ENCODE measurements around the gene ZNF784. TPM values are rescaled to one million over a fixed set of nuclear protein-coding genes. Genes with fewer than 3 reads are reported as not detected.

The ZNF784 gene
- total and polyA plus RNA-seq, 5 donors = 11.5 to 16.3 (median 13.0) TPM

DNA sequence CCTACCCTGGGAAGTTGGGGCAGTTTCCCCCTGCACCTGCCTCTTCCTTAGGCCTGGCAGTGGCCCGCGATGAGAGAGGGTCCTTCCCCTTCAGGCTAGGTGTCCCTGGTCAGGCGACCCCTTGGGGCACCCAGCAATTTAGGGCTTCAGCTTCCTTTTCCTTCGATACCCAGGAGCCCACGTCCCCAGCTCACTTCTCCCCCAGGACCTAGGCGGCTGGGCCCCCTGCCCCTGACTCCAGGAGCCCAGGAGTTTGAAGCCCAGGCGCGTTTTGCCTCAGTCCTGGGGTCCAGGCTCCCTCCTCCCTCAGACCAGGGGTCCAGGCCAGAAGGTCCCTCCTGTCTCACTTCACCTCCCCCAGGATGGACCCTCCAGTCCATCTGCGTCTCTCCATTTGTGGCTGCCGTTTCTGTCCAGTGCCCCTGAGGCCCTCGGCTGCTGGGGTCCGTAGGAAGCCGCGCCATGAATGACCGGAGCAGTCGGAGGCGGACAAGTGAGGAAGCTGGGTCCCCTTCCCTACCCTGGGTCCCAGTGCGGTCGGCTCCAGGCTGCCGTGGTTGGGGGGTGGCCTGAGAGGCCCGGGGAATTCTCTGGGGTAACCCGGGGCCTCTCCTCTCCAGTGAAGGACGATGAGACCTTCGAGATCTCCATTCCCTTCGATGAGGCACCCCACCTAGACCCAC is 24.4 kb upstream of the ZNF784 start:
- DNase-seq (no peak), ATAC-seq (no peak)
- H3K9me3 ChIP-seq (ENCODE audit: control insufficient read depth, low read length) = no peaks in the 10 kb centered on the region
- H3K4me3 ChIP-seq (ENCODE audit: low read length) = peak overlapping the region; percentile 65
- no peaks in the 10 kb centered on the region for H3K27me3 ChIP-seq (ENCODE audit: control insufficient read depth, insufficient read depth)
- 18% methylated on average over 25 of the region's 25 CpGs for WGBS
- peak overlapping the region; percentile 39 for H3K27ac ChIP-seq (ENCODE audit: low read length)
- intact Hi-C loops (cut with DNase I) = no loop called here
- no peaks in the 10 kb centered on the region for H3K4me1 ChIP-seq (ENCODE audit: control insufficient read depth, insufficient read depth, low read length)

DNA sequence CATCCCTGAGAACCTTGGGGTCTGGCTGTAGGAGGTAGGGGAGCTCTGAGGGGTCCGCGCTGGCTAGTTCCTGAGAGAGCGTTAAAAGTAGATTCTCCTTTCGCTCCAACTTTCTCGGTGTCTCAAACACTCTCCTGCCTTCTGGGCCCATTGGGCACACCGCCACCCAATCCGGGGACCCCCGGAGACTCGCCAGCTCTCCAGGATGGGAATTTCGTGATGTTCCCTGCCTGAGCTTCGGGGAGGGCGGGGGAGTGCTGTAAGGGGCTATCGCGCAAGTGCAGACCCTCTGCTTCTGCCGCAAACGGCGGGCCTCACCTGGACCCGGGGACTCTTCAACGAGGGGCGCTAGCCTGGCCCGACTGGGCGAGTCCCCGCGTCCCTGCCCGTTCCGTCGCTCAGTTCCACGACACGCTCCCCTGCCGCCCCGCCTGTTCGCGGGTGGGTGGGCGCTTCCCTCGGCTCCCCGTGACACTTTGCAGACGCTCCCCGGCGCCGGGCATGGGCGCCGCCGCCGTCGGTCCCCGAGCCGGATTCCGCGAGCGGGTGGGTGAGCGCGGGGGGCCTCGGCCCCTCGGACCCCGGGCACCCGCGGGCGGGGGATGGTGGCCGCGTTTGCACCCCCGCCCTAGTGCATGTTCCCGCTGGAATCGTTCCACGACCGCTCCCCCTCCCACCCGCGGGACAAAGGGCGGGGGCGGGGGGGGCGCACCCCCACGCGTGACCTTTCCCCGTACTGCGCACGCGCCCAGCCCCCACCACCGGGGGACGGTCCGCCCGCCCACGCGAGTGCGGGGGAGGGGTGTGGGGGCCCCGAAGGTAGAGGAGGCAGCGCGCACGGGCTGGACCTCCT is 23.6 kb upstream of the ZNF784 start, which contains the start of gene CCDC106:
TSS of gene CCDC106 (plus strand) at position 481 of the 853 bp plus-strand sequence. CDS start 835 bp downstream, outside the sequence.
- peak; percentile 49 to 52 for ATAC-seq

DNA sequence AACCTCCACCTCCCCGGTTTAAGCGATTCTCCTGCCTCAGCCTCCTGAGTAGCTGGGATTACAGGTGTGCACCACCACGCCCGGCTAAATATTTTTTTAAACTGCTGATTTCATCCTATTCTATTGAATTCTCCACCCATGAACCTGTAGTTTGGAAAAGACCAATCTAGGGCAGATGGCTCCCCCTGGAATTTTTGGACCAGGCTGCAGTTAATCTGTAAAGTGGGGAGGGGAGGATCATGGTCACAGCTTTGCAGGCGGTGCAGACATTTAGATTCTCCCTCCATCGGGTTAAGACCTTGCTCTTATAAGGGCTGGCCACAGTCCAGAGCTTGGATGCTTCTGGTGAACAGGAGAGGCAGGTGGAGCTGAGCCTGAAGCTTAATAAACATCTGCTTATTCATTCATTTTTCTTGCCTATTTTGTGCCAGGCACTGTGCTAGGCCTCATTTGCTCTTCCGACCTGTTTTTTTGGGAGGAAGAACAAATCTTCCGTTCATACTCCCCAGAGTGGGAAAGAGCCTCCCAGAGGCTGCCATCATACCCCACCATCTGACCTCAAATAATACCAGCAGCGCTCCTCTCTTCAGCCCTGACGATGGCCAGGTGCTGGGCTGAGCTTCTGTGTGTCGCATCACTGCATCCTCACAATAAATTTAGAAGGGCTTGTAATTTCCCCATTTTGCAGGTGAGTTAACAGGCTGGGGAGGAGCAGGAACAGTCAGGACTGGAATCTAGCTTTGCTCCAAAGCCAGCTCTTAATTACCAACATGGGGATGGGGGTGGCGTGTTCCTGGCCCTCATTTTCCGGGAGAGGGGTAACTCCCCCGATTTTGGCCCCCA is 22.7 kb upstream of the ZNF784 start:
- peak overlapping the region; percentile 65 for H3K4me3 ChIP-seq (ENCODE audit: low read length)
- intact Hi-C loops (cut with DNase I) = no loop called here
- peak overlapping the region; percentile 39 for H3K27ac ChIP-seq (ENCODE audit: low read length)

More for the DNA sequence above, 23.6 kb upstream of the ZNF784 start, which contains the start of gene CCDC106:
- no peaks in the 10 kb centered on the region for H3K9me3 ChIP-seq (ENCODE audit: control insufficient read depth, low read length)
- no peaks in the 10 kb centered on the region for H3K4me1 ChIP-seq (ENCODE audit: control insufficient read depth, insufficient read depth, low read length)
- DNase-seq = peak; percentile 80 to 91 (median 90)
- H3K4me3 ChIP-seq (ENCODE audit: low read length) = peak within 1 kb of the TSS; percentile 65
- intact Hi-C loops (cut with DNase I) = no loop called here
- WGBS = under 1% methylated on average over 87 of the region's 87 CpGs
- no peaks in the 10 kb centered on the region for H3K27me3 ChIP-seq (ENCODE audit: control insufficient read depth, insufficient read depth)
- H3K27ac ChIP-seq (ENCODE audit: low read length) = peak within 1 kb of the TSS; percentile 39

DNA sequence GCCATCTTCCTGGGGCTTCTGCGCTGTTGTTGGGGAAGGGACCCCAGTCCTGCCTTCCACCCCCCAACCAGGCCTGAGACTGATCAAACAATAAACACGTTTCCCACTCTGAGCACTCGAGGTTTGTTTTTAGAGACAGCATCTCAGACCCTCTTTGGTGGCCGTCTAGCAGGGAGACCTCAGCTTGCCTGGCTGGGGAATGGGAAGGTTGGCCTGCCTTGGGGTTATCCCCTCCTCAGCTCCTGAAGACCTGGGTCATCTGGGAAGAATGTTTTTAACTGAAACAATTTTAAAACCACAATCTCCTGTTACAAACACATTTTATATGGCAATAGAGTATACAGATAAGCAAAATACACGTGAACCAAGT is 21.1 kb upstream of the ZNF784 start:
- DNase-seq (peak in 1 of 3 donors; percentile 7), ATAC-seq (no peak)
- no peaks in the 10 kb centered on the region for H3K9me3 ChIP-seq (ENCODE audit: control insufficient read depth, low read length)
- no peak overlapping the region for H3K27ac ChIP-seq (ENCODE audit: low read length)
- intact Hi-C loops (cut with DNase I) = no loop called here
- WGBS = 71% methylated on average over 5 of the region's 5 CpGs
- no peak overlapping the region for H3K4me3 ChIP-seq (ENCODE audit: low read length)
- H3K4me1 ChIP-seq (ENCODE audit: control insufficient read depth, insufficient read depth, low read length) = no peaks in the 10 kb centered on the region
- H3K27me3 ChIP-seq (ENCODE audit: control insufficient read depth, insufficient read depth) = no peaks in the 10 kb centered on the region

More for the DNA sequence above, 22.7 kb upstream of the ZNF784 start:
- H3K27me3 ChIP-seq (ENCODE audit: control insufficient read depth, insufficient read depth) = no peaks in the 10 kb centered on the region
- no peaks in the 10 kb centered on the region for H3K9me3 ChIP-seq (ENCODE audit: control insufficient read depth, low read length)
- DNase-seq (no peak), ATAC-seq (no peak)
- 41% methylated on average over 14 of the region's 14 CpGs for WGBS
- no peaks in the 10 kb centered on the region for H3K4me1 ChIP-seq (ENCODE audit: control insufficient read depth, insufficient read depth, low read length)

DNA sequence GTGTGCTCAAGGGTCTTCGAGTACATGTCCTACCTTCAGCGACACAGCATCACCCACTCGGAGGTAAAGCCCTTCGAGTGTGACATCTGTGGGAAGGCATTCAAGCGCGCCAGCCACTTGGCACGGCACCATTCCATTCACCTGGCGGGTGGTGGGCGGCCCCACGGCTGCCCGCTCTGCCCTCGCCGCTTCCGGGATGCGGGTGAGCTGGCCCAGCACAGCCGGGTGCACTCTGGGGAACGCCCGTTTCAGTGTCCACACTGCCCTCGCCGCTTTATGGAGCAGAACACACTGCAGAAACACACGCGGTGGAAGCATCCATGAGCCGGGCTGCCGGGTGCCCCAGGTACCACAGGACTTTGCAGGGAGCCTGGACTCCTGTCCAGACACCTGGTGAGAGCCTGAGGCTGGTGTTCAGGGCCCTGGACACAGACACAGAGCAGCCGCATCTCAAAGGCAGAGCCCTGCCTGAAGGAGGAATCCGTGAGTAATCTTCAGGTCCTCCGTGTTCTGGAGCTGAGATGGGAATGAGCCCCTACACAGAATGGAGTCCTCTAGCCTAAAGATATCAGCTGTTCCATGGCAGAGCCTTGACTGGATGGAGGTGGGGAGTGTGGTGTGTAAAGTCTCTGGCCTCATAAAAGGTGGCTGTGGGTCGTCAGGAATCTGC is 20.6 kb upstream of the ZNF784 start:
- H3K4me1 ChIP-seq (ENCODE audit: control insufficient read depth, insufficient read depth, low read length) = peaks cover 3% of the 10 kb centered on the region
- no peak for ATAC-seq
- WGBS = 89% methylated on average over 28 of the region's 28 CpGs
- H3K27me3 ChIP-seq (ENCODE audit: control insufficient read depth, insufficient read depth) = no peaks in the 10 kb centered on the region
- H3K4me3 ChIP-seq (ENCODE audit: low read length) = no peak overlapping the region
- DNase-seq = no peak
- intact Hi-C loops (cut with DNase I) = no loop called here
- H3K27ac ChIP-seq (ENCODE audit: low read length) = no peak overlapping the region
- H3K9me3 ChIP-seq (ENCODE audit: control insufficient read depth, low read length) = no peaks in the 10 kb centered on the region

DNA sequence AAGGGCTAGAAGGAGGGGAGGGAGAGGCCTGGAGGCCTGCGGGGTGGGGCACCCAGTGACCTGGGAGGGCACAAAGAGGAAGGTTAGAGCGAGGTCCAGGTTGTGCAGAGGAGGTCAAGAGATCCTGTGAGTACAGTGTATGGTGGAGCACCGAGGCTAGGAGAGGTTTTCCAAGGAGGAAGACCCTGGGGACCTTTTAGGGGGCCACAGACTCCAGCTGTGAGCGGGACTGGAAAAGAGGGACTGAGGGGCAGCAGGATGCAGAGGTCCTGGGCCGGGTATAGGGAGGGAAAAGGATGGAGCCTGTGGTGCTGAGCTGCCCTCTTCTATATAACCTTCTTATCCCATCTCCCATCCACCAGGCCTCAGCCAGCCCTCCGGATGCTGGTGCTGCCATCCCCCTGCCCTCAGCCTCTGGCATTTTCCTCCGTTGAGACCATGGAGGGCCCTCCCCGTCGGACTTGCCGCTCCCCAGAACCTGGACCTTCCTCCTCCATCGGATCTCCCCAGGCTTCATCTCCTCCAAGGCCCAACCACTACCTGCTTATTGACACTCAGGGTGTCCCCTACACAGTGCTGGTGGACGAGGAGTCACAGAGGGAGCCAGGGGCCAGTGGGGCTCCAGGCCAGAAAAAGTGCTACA is 19.9 kb upstream of the ZNF784 start:
- H3K9me3 ChIP-seq (ENCODE audit: control insufficient read depth, low read length) = no peaks in the 10 kb centered on the region
- H3K27me3 ChIP-seq (ENCODE audit: control insufficient read depth, insufficient read depth) = no peaks in the 10 kb centered on the region
- 46% methylated on average over 12 of the region's 12 CpGs for WGBS
- H3K4me1 ChIP-seq (ENCODE audit: control insufficient read depth, insufficient read depth, low read length) = peaks cover 6% of the 10 kb centered on the region
- no peak for ATAC-seq
- H3K4me3 ChIP-seq (ENCODE audit: low read length) = peak overlapping the region; percentile 85
- intact Hi-C loops (cut with DNase I) = no loop called here
- no peak overlapping the region for H3K27ac ChIP-seq (ENCODE audit: low read length)
- DNase-seq = peak in 1 of 3 donors; percentile 61

DNA sequence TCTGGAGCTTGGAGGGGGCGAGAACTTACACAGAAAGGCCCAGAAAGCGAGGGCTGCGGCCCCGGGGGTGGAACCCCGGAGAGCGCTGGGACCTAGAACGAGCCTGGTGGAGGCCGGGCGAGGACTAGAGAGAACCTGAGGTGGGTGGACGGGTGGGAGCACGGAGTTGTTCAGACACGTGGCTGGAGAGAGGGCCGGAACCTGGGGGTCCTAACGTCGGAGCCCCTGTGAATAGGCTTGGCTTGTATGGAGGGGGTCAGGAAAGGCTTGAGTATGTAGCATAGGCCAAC is 19.5 kb upstream of the ZNF784 start:
- H3K9me3 ChIP-seq (ENCODE audit: control insufficient read depth, low read length) = no peaks in the 10 kb centered on the region
- DNase-seq (peak in 1 of 3 donors; percentile 71), ATAC-seq (no peak)
- intact Hi-C loops (cut with DNase I) = no loop called here
- peak overlapping the region; percentile 85 for H3K4me3 ChIP-seq (ENCODE audit: low read length)
- H3K4me1 ChIP-seq (ENCODE audit: control insufficient read depth, insufficient read depth, low read length) = peaks cover 6% of the 10 kb centered on the region
- H3K27me3 ChIP-seq (ENCODE audit: control insufficient read depth, insufficient read depth) = no peaks in the 10 kb centered on the region
- peak overlapping the region; percentile 5 for H3K27ac ChIP-seq (ENCODE audit: low read length)
- WGBS = 0% methylated on average over 15 of the region's 15 CpGs

DNA sequence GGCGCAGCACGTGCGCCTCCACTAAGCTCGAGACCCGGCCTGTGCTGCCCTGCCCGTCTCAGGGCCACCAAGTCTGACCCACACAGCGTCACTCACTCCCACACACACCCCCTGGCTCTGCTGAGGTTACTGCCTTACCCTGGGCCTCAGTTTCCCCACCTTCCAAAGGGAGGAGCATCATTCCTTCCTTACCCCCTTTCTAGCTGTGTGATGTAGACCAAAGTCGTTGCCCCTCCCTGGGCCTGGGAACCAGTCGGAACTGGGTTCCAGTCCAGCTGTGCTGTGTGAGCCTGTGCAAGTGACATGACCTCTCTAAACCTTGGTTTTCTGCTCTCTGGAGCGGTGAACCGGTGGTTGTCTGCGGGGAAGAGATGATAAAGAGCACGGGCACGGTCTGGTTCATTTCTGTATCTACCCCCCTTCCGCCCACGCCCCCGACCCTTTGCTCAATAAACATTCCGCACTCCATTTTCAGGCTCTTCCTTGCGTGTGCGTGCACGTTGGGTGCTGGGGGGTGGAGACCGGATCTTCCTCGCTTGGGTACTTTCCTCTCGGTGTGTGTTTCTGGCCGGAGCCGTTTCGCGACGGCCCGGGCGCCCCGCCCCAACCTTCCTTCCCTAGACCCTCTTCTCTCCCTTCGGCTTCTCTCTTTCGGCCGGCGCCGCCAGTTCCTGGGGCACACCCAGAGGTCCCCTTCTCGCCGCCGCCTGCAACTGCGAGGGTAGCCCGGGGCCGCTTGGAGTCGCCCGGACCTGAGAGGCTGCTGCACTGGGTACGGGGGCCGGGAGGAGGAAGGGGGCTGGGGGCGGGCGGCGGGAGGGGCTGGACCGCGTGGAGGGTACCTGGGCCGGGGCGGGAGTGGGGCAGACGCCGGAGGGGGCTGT is 18.9 kb upstream of the ZNF784 start, which contains the start of gene ZNF581:
TSS of gene ZNF581 (plus strand) at position 647 of the 884 bp plus-strand sequence. CDS start 923 bp downstream, outside the sequence.
- Histone ChIP-seq H3K27me3 (ENCODE audit: control insufficient read depth, insufficient read depth) (no peaks in the 10 kb centered on the region), H3K4me1 (ENCODE audit: control insufficient read depth, insufficient read depth, low read length) (peaks cover 6% of the 10 kb centered on the region), H3K9me3 (ENCODE audit: control insufficient read depth, low read length) (no peaks in the 10 kb centered on the region), H3K27ac (ENCODE audit: low read length) (peak within 1 kb of the TSS; percentile 73), H3K4me3 (ENCODE audit: low read length) (peak within 1 kb of the TSS; percentile 85)
- ATAC-seq = peak; percentile 44 to 52
- DNase-seq = peak; percentile 74 to 89 (median 88)
- intact Hi-C loops (cut with DNase I) = no loop called here
- 2% methylated on average over 56 of the region's 56 CpGs for WGBS

DNA sequence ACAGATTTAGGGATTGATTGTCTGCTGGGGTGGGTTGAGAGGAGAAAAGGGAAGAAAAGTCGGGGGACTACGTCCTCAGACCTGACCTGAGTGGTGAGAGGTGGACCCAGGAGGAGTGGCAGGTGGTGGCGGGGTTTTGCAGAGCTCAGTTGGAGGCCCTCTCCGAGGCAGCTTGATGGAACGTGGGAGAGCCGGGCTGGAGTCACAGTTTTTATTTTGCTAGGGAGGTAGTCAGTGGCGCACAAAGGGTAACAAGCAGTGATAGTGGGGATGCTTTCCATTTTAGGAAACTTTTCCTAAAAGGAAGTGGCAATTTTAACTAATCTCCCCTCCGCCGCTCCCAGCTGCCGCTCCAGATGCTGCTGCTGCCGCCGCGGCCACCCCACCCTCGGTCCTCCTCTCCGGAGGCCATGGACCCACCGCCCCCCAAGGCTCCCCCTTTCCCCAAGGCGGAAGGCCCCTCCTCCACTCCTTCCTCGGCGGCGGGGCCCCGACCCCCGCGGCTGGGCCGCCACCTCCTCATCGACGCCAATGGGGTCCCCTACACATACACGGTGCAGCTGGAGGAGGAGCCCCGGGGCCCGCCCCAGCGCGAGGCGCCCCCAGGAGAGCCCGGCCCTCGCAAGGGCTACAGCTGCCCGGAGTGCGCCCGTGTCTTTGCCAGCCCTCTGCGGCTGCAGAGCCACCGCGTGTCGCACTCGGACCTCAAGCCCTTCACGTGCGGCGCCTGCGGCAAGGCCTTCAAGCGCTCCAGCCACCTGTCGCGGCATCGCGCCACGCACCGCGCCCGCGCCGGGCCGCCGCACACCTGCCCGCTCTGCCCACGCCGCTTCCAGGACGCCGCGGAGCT is 18.0 kb upstream of the ZNF784 start:
- Histone ChIP-seq H3K27ac (ENCODE audit: low read length) (peak overlapping the region; percentile 40), H3K4me1 (ENCODE audit: control insufficient read depth, insufficient read depth, low read length) (peaks cover 6% of the 10 kb centered on the region), H3K4me3 (ENCODE audit: low read length) (peak overlapping the region; percentile 85), H3K9me3 (ENCODE audit: control insufficient read depth, low read length) (no peaks in the 10 kb centered on the region), H3K27me3 (ENCODE audit: control insufficient read depth, insufficient read depth) (no peaks in the 10 kb centered on the region)
- WGBS = under 1% methylated on average over 65 of the region's 65 CpGs
- DNase-seq = peak in 2 of 3 donors; percentile 74 to 79
- intact Hi-C loops (cut with DNase I) = no loop called here
- ATAC-seq = peak; percentile 9 to 11

Data from right cardiac atrium (tissue), 5 donors.